GM12878 (cell line): Measurements from ENCODE around the gene BMP8B. TPM values are rescaled to one million over a fixed set of nuclear protein-coding genes. Genes with fewer than 3 reads are reported as not detected.
A peak's percentile ranks its signal among the peaks of the same experiment; 100 is the strongest.

Experiments used
- ATAC-seq: fragments of 200-7000 bp; cut with Tn5 transposase; 3 replicates; pipeline ENCODE4 v1.9.1; 2020; ENCODE audit warnings: mild to moderate bottlenecking, moderate library complexity
- BruUV-seq: library from RNA; stranded (reverse); fragments of 400-500 nt; replicated peaks from 2 replicates; lab custom pipeline; 2021; lab: Mats Ljungman, UMichigan
- CTCF ChIA-PET: fragments of 300-600 bp; sonication (Branson Sonifier 250); formaldehyde crosslinking; extraction: SDS; loops from one replicate; lab custom pipeline; 2021; ENCODE audit warnings: inconsistent platforms; lab: Yijun Ruan, JAX
- POLR2A ChIA-PET: fragments of 350-600 bp; formaldehyde crosslinking; extraction: SDS; loops from one replicate; lab custom pipeline; 2021; ENCODE audit warnings: inconsistent platforms; lab: Charles Lee
- RAD21 ChIA-PET: fragments of 300-600 bp; sonication (Branson Sonifier 250); formaldehyde crosslinking; loops from one replicate; lab custom pipeline; 2023; ENCODE audit warnings: antibody characterized with exemption; ENCODE audit not compliant: unreplicated experiment; lab: Charles Lee
- SMC1A ChIA-PET: fragments of 300-600 bp; sonication (Branson Sonifier 250); formaldehyde crosslinking; loops from one replicate; lab custom pipeline; 2023; ENCODE audit not compliant: unreplicated experiment, uncharacterized antibody; lab: Charles Lee
- DNase-seq: peaks from one replicate; pipeline ENCODE4 v3.0.0-alpha.2; 2011; ENCODE audit warnings: low read depth, low spot score
- FAIRE-seq: peaks from 3 replicates; lab custom pipeline; 2011; peaks lifted over from hg19 to GRCh38; lab: Jason Lieb, UNC
- H2AFZ ChIP-seq: 2 replicates; pipeline ENCODE4 v1.6.0; 2011; ENCODE audit warnings: low read depth, low read length, control low read depth; ENCODE audit not compliant: control insufficient read depth
- H3K27ac ChIP-seq: 2 replicates; pipeline ENCODE4 v1.5.1; 2011; ENCODE audit warnings: control low read depth; ENCODE audit not compliant: control insufficient read depth, insufficient read depth
- H3K27me3 ChIP-seq, 2 experiments: replicated peaks in 1 of 2; 2 replicates each; pipeline versions ENCODE4 v1.6.0 to v1.6.1; 2011; ENCODE audit warnings: low read length in 1 of 2; ENCODE audit not compliant: control insufficient read depth in 2 of 2, insufficient read depth in 2 of 2
- H3K36me3 ChIP-seq, 2 experiments: 2 replicates each; pipeline ENCODE4 v1.5.1; 2011; ENCODE audit warnings: low read length in 1 of 2; ENCODE audit not compliant: control insufficient read depth in 2 of 2, insufficient read depth in 2 of 2
- H3K4me1 ChIP-seq: 2 replicates; pipeline ENCODE4 v1.6.1; 2011; ENCODE audit warnings: mild to moderate bottlenecking, low read length, moderate library complexity, mixed read lengths; ENCODE audit not compliant: control insufficient read depth, insufficient read depth
- H3K4me2 ChIP-seq: 2 replicates; pipeline ENCODE4 v1.6.0; 2011; ENCODE audit warnings: control low read depth; ENCODE audit not compliant: control insufficient read depth, insufficient read depth
- H3K4me3 ChIP-seq: fragments of 200-600 bp; sonication (generic); 2 replicates; pipeline ENCODE4 v1.5.1; 2016
- H3K79me2 ChIP-seq: 2 replicates; pipeline ENCODE4 v1.6.0; 2011; ENCODE audit warnings: low read length; ENCODE audit not compliant: control insufficient read depth, insufficient read depth
- H3K9ac ChIP-seq: 2 replicates; pipeline ENCODE4 v1.8.0; 2011; ENCODE audit warnings: low read length, control low read depth, mixed read lengths; ENCODE audit not compliant: control insufficient read depth, insufficient read depth
- H3K9me3 ChIP-seq: replicated peaks from 3 replicates; pipeline ENCODE4 v1.5.1; 2011; ENCODE audit warnings: mild to moderate bottlenecking, low read length; ENCODE audit not compliant: control insufficient read depth, insufficient read depth
- H4K20me1 ChIP-seq: 2 replicates; pipeline ENCODE4 v1.6.0; 2011; ENCODE audit not compliant: control insufficient read depth, insufficient read depth
- CHD2 ChIP-seq: IDR thresholded peaks from 2 replicates; pipeline ENCODE4 v1.6.1; 2011; ENCODE audit warnings: low read depth, low read length, improper control_type of control experiment, borderline replicate concordance
- POLR2A ChIP-seq: IDR thresholded peaks from 2 replicates; pipeline ENCODE4 v1.6.1; 2011; ENCODE audit warnings: low read depth, mild to moderate bottlenecking, low read length
- TARDBP ChIP-seq: IDR thresholded peaks from 2 replicates; pipeline ENCODE4 v1.6.1; 2016; ENCODE audit warnings: borderline replicate concordance
- WGBS: methylation state at CpG from one replicate; pipeline ENCODE4 v1.1.6; 2016; ENCODE audit warnings: low lambda C conversion rate; ENCODE audit not compliant: insufficient replicate concordance, insufficient coverage; ENCODE audit errors: missing lambda C conversion rate; 5-methylcytosine and 5-hydroxymethylcytosine counted together
- in situ Hi-C: fragments of 300-500 bp; cut with MboI; formaldehyde crosslinking; loops from 9 replicates; pipeline ENCODE4 v1.14.3; 2018; ENCODE audit warnings: mixed read lengths
- intact Hi-C: fragments of 100-400 bp; cut with micrococcal nuclease; formaldehyde crosslinking; loops from one replicate; pipeline ENCODE4 v1.14.2; 2022; ENCODE audit not compliant: unreplicated experiment
- polyA plus RNA-seq, 11 experiments: library from polyadenylated mRNA; depleted of rRNA in 4 of 11; unstranded in 6 of 11; stranded (reverse) in 5 of 11; fragments of >200 nt; fragmentation: Nextera tagmentation in 4 of 11; fragmentation: Illumina TruSeq in 1 of 11; extraction: Ambion mirVana in 4 of 11; extraction: Trizol in 1 of 11; gene quantifications; 1 replicate in 1 of 11; 2 replicates in 10 of 11; pipeline versions ENCODE4 v1.2.1 to v1.2.3, GENCODE V29; 2011 to 2016; ENCODE audit warnings: inconsistent platforms in 2 of 11, missing spikeins in 2 of 11, low read depth in 1 of 11
- total RNA-seq, 4 experiments: library from RNA; depleted of rRNA in 3 of 4; stranded (reverse); fragments of >200 nt in 3 of 4; fragmentation: Illumina TruSeq in 1 of 4; extraction: Trizol in 1 of 4; gene quantifications; 2 replicates each; pipeline versions ENCODE4 v1.2.1 to v1.2.3, GENCODE V29; 2013 to 2021

Gene BMP8B
- total and polyA plus RNA-seq, 10 of the 15 experiments (the other 5 are each of a cell fraction or from before 2014, with no cell fraction given): 0.09 to 1.2 (median 0.52) TPM

GRCh38 chr1:39762550-39763540 lies 25.8 kb downstream of the BMP8B start:
- no peaks in the 10 kb centered on the region for H3K27me3 ChIP-seq
- no peaks in the 10 kb centered on the region for H3K79me2 ChIP-seq
- H3K9me3 ChIP-seq: no peaks in the 10 kb centered on the region
- WGBS: 79% methylated on average over 29 of the region's 30 CpGs
- no peak overlapping the region for H3K27ac ChIP-seq
- no peak overlapping the region for H3K4me3 ChIP-seq
- no peaks in the 10 kb centered on the region for H3K4me1 ChIP-seq
- CTCF ChIA-PET: no interaction called here
- POLR2A ChIA-PET: no interaction called here
- no peak overlapping the region for H3K9ac ChIP-seq
- H4K20me1 ChIP-seq: no peaks in the 10 kb centered on the region
- ATAC-seq (no peak), FAIRE-seq (no peak), DNase-seq (no peak)
- SMC1A ChIA-PET: no interaction called here
- TF ChIP-seq CHD2 (no peak), POLR2A (0 out of 2 replicates have a peak, but pooled peaks have one; percentile 22)
- RAD21 ChIA-PET: no interaction called here
- intact Hi-C loops: no loop called here
- H3K4me2 ChIP-seq: no peak overlapping the region
- peaks cover 0 to 5% of the 10 kb centered on the region in 2 experiments; a peak in 1 of 4 replicates for H3K36me3 ChIP-seq
- H2AFZ ChIP-seq: no peak overlapping the region
- in situ Hi-C loops: no loop called here
- BruUV-seq: no TSS peak

GRCh38 chr1:39761557-39762260 lies 27.0 kb downstream of the BMP8B start:
- ChIA-PET RAD21 (no interaction called here), POLR2A (interaction anchor here (0.6 kb wide), 1 partner anchor 1883 kb away, joined by 3 read pairs; no protein-coding TSS in a partner anchor)
- intact Hi-C loops: no loop called here

More at GRCh38 chr1:39761557-39762260, 27.0 kb downstream of the BMP8B start:
- no peaks in the 10 kb centered on the region for H3K4me1 ChIP-seq
- no peak overlapping the region for H3K27ac ChIP-seq
- H4K20me1 ChIP-seq: no peaks in the 10 kb centered on the region
- ATAC-seq (no peak), FAIRE-seq (no peak), DNase-seq (no peak)
- H3K9me3 ChIP-seq: no peaks in the 10 kb centered on the region
- H3K4me3 ChIP-seq: no peak overlapping the region
- peaks cover 0 to 8% of the 10 kb centered on the region in 2 experiments; a peak in 1 of 4 replicates for H3K36me3 ChIP-seq
- no TSS peak for BruUV-seq
- WGBS: 91% methylated on average over 14 of the region's 16 CpGs
- H2AFZ ChIP-seq: no peak overlapping the region
- H3K9ac ChIP-seq: no peak overlapping the region
- ChIA-PET CTCF (no interaction called here), SMC1A (no interaction called here)
- H3K4me2 ChIP-seq: no peak overlapping the region
- no peaks in the 10 kb centered on the region for H3K27me3 ChIP-seq
- in situ Hi-C loops: no loop called here
- no peaks in the 10 kb centered on the region for H3K79me2 ChIP-seq
- TF ChIP-seq TARDBP: no peak
- TF ChIP-seq POLR2A: peak; percentile 29; the same call in 1 of the 2 replicates
